ENCODE results near the gene COLEC11.

COLEC11 gene

DNA sequence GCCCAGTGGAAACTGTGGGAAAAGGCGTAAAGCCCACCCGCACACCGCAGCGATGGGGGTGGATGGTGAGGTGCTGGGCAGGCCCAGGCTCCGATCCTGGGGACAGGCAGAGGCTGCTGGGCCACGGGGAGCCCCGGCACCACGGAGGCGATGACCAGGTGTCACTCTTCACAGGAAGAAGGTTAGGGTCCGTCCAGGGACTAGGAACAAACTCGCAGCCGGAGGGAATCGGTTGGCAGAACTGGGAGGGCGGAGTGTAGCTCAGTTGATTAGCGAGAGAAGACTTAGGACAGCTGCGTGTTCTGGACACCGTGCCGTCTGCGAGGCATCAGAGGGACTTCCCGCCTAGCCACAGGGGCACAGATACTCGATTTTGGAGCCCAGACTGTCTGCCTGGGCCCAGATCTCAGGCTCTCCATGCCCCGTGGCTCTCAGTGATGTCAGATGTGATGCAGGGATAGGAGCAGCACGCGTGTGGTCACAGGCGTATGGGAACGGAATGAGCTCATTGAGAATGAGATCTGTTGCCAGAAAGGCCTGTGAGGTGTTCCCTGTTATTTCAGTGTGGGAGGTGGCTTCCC lies 47.0 kb downstream of the COLEC11 start:
- H3K4me1 Mint-ChIP-seq (ENCODE audit: low read depth): no peaks in the 10 kb centered on the region
- H3K27me3 Mint-ChIP-seq (ENCODE audit: low read depth): no peaks in the 10 kb centered on the region
- no peak overlapping the region for H3K27ac Mint-ChIP-seq
- no peaks in the 10 kb centered on the region for H3K36me3 Mint-ChIP-seq (ENCODE audit: low read depth)
- no peak overlapping the region for H3K4me3 Mint-ChIP-seq
- no peaks in the 10 kb centered on the region for H3K9me3 Mint-ChIP-seq

DNA sequence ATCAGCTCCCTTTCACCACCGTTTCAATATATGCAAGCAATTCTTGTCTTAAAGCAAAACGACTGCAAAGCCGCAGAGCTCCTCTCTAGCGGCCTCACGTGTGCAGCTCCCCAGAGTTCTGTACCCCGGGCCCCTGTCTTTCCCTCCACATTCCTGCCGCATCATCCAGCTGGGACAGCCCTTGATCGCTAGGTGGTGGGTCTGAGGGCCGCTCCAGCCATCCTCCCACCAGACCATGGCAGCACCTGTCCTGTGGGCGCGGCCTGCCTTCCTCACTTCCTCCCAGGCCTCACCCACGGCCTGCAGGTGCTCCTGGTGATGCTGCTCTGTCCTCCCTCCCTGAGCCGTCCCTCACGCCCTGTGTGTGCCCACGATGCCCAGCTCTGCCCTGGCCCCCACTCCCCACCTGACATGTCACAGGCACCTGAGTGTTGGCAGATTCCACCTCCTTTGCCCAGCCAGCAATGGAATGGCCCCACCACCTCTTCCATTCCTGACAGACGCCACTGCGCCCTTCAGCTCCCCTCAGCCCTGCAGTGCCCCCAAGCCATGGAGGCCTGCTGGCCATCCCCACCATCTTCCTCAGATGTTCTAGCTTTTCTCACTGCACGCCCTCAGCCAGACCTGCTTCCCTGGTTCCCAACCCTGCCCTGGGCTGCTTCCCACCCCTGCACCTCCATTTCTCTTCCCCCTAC lies 47.8 kb downstream of the COLEC11 start:
- H3K27me3 Mint-ChIP-seq (ENCODE audit: low read depth): no peaks in the 10 kb centered on the region
- no peaks in the 10 kb centered on the region for H3K4me1 Mint-ChIP-seq (ENCODE audit: low read depth)
- H3K9me3 Mint-ChIP-seq: no peaks in the 10 kb centered on the region
- no peak overlapping the region for H3K27ac Mint-ChIP-seq
- no peak overlapping the region for H3K4me3 Mint-ChIP-seq
- no peaks in the 10 kb centered on the region for H3K36me3 Mint-ChIP-seq (ENCODE audit: low read depth)

DNA sequence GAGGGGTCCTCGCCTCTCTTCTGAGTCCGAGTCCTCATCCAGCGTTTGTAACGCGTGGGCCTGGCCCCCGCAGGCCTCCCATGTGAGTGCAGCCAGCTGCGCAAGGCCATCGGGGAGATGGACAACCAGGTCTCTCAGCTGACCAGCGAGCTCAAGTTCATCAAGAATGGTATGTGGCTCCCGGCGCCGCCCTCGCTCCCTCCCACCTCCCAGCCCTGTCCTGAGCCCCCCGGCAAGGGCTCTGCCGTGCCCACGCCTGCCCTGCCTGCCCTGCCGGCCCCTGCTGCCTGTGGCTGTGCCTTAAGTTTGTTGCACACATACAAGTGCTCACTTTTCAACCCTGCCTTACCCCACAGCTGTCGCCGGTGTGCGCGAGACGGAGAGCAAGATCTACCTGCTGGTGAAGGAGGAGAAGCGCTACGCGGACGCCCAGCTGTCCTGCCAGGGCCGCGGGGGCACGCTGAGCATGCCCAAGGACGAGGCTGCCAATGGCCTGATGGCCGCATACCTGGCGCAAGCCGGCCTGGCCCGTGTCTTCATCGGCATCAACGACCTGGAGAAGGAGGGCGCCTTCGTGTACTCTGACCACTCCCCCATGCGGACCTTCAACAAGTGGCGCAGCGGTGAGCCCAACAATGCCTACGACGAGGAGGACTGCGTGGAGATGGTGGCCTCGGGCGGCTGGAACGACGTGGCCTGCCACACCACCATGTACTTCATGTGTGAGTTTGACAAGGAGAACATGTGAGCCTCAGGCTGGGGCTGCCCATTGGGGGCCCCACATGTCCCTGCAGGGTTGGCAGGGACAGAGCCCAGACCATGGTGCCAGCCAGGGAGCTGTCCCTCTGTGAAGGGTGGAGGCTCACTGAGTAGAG lies 48.7 kb downstream of the COLEC11 start:
- no peaks in the 10 kb centered on the region for H3K27me3 Mint-ChIP-seq (ENCODE audit: low read depth)
- no peak overlapping the region for H3K4me3 Mint-ChIP-seq
- no peak overlapping the region for H3K27ac Mint-ChIP-seq
- no peaks in the 10 kb centered on the region for H3K9me3 Mint-ChIP-seq
- H3K4me1 Mint-ChIP-seq (ENCODE audit: low read depth): no peaks in the 10 kb centered on the region
- no peaks in the 10 kb centered on the region for H3K36me3 Mint-ChIP-seq (ENCODE audit: low read depth)

DNA sequence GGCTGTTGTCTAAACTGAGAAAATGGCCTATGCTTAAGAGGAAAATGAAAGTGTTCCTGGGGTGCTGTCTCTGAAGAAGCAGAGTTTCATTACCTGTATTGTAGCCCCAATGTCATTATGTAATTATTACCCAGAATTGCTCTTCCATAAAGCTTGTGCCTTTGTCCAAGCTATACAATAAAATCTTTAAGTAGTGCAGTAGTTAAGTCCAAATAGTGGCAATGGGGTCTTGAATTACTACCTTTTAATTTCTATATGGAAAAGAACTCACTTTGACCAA lies 49.3 kb downstream of the COLEC11 start:
- Mint-ChIP-seq H3K4me1 (ENCODE audit: low read depth) (no peaks in the 10 kb centered on the region), H3K9me3 (no peaks in the 10 kb centered on the region), H3K36me3 (ENCODE audit: low read depth) (no peaks in the 10 kb centered on the region), H3K27me3 (ENCODE audit: low read depth) (no peaks in the 10 kb centered on the region), H3K27ac (no peak overlapping the region), H3K4me3 (no peak overlapping the region)

DNA sequence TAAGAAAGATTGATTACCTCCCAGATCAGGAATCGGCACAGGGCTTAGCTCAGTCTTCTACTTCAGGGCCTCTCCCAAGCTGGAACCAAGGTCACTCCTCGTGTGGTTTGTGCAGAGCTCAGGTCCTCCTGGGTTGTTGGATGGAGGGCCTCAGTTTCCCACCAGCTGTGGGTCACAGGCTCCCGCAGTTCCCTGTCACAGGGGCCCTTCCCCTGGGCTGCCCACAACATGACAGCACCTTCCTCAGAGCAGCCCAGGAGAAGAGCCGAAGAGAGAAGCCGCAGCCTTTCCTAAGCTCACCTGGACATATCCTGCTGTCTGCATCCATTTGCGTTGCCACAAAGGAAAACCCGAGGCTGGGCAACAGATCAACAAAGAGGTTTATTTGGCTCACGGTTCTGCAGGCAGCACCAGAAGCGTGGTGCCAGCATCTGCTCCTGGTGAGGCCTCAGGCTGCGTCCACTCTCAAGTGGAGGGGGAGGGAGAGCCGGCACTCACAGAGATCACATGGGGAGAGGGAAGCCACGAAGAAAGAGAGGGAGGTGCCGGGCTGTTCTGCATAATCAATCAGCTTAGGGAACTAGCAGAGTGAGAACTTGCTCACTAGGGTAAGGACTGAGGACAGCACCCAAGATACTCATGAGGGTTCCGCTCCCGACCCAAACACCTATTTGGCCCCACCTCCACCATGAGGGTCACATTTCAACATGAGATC lies 50.1 kb downstream of the COLEC11 start:
- H3K27ac Mint-ChIP-seq: no peak overlapping the region
- no peaks in the 10 kb centered on the region for H3K4me1 Mint-ChIP-seq (ENCODE audit: low read depth)
- no peaks in the 10 kb centered on the region for H3K36me3 Mint-ChIP-seq (ENCODE audit: low read depth)
- no peaks in the 10 kb centered on the region for H3K27me3 Mint-ChIP-seq (ENCODE audit: low read depth)
- H3K9me3 Mint-ChIP-seq: no peaks in the 10 kb centered on the region
- H3K4me3 Mint-ChIP-seq: no peak overlapping the region

DNA sequence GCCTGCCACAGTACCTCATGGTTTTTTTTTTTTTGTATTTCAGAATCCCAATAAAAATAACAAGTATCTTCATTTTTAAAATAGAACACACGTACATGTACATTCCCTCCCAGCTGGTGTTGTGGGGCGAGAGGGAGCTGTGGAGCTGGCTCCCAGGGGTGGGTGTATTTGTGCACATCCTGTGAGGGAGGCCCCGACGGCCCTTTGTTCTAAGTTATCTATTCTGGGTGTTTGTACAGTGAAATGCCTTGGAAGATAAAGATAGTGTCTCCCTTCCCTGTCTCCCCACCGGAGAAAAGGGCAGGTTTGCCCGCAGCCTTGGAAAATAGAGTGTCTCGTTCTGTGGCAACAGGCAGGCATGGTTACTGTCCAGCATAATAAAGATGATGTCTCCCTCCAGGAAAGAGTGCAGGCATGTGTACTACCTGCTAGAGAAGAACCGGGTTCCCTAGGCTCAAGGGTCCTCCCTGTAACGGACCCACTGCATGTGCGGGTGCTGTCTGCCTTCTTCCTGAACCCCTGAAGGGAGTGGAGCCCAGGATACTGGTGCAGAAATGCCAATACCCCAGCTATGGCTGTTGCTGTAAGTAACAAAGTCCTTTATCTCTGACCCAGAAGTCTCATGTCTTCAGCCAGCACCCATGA lies 51.0 kb downstream of the COLEC11 start:
- Mint-ChIP-seq H3K4me3 (no peak overlapping the region), H3K27me3 (ENCODE audit: low read depth) (peaks cover 1% of the 10 kb centered on the region), H3K9me3 (no peaks in the 10 kb centered on the region), H3K36me3 (ENCODE audit: low read depth) (no peaks in the 10 kb centered on the region), H3K4me1 (ENCODE audit: low read depth) (peaks cover 2% of the 10 kb centered on the region), H3K27ac (no peak overlapping the region)

DNA sequence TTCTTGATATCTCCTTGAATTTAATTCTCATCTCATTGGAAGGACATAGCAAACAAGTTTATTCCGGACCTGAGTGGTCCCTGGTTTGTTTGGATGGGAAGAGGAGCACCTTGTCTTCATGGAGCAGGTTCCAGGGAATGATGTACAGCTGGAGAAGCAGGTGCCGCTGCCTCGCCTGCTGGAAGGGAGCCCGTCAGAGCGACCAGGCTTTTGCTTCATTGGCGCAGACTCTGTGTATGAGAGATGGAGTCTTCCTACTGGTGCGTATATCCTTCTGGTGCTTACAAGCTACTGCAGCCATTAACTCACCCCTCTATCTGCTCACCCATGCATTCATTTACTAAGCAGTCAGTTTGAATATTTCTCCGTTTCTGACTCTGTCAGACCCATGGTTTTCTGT lies 51.5 kb downstream of the COLEC11 start:
- no peak overlapping the region for H3K4me3 Mint-ChIP-seq
- H3K4me1 Mint-ChIP-seq (ENCODE audit: low read depth): peaks cover 6% of the 10 kb centered on the region
- H3K36me3 Mint-ChIP-seq (ENCODE audit: low read depth): no peaks in the 10 kb centered on the region
- no peak overlapping the region for H3K27ac Mint-ChIP-seq
- H3K9me3 Mint-ChIP-seq: no peaks in the 10 kb centered on the region
- peaks cover 4% of the 10 kb centered on the region for H3K27me3 Mint-ChIP-seq (ENCODE audit: low read depth)

DNA sequence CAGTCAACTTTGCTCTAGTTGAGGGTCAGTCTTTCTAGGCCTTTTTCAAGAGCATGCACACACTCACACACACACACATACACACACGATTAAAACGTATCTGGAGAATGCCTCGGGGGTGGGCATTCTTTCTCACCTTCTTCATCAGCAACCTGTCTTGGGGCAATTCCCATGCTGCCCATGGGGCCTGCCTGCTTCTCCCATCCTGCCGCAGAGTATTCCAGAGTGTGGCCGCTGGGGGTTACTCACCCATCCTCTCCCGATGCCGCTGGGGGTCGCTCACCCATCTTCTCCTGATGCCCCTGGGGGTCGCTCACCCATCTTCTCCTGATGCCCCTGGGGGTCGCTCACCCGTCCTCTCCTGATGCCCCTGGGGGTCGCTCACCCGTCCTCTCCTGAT lies 52.3 kb downstream of the COLEC11 start:
- no peak overlapping the region for H3K27ac Mint-ChIP-seq
- H3K9me3 Mint-ChIP-seq: no peaks in the 10 kb centered on the region
- H3K4me3 Mint-ChIP-seq: no peak overlapping the region
- peaks cover 10% of the 10 kb centered on the region for H3K4me1 Mint-ChIP-seq (ENCODE audit: low read depth)
- peaks cover 4% of the 10 kb centered on the region for H3K27me3 Mint-ChIP-seq (ENCODE audit: low read depth)
- no peaks in the 10 kb centered on the region for H3K36me3 Mint-ChIP-seq (ENCODE audit: low read depth)

DNA sequence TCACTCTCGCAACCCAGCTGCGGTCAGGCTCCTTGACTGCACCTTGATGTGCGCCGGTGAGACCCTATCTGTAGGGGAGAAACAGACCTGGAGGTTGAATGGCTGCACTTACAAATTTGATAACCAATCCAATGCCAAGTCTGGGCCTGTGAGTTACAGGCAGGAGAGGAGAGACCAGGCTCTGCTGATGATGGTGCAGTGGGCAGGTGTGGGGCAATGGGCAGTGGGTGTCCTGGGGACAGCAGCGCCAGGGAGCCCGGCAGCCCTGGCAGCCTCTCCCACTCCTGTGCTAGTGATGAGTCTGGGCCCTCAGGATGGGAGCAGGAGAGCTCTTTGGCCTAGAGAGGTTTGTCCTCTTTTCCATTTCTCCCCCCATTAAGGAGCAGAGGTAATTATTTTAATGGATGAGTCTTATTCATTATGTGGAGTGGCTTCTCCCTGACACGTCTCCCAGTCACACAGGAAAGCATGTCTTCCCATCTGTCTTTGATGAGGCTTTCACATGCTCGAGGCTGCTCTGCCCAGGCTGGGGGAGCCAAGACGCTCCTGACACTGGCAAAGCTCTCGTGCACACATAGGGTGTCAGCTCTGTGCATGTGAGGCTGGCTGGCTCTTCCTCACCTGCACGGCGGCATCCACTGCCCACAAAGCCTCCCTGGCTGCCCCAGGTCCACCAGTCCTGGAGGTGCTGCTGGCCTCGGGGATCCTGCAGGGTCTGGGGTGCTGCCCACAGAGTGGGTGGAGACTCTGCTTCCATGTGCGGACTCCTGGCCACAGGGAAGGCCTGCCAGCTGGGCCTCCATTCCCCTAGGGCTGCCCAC lies 53.1 kb downstream of the COLEC11 start:
- H3K4me3 Mint-ChIP-seq: no peak overlapping the region
- H3K4me1 Mint-ChIP-seq (ENCODE audit: low read depth): peaks cover 10% of the 10 kb centered on the region
- H3K27ac Mint-ChIP-seq: no peak overlapping the region
- no peaks in the 10 kb centered on the region for H3K36me3 Mint-ChIP-seq (ENCODE audit: low read depth)
- no peaks in the 10 kb centered on the region for H3K9me3 Mint-ChIP-seq
- H3K27me3 Mint-ChIP-seq (ENCODE audit: low read depth): peaks cover 4% of the 10 kb centered on the region

DNA sequence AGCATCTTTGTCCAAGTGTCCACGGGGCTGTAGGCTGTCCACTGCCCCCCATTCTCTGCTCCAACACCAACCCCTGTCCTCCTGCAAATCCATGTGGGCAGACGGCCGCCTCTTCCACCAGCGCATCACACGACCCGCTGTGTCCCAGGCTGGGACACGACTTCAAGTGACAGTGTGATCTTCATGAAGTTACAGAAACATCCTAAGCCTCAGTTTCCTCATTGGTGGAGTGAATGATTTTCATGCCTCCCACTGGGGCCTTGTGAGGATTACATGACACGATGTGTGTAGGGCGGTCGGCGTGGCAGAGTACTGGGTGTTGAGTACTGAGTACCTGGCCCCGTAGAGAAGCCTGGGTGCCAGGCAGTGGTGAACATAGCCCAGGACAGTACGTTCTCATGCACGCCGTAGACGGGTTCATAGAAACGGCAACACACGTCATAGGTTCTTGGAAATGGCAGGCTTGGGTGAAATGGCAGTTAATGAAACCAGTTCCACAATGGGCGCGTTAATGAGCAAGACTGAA lies 53.8 kb downstream of the COLEC11 start:
- H3K27ac Mint-ChIP-seq: no peak overlapping the region
- no peak overlapping the region for H3K4me3 Mint-ChIP-seq
- peaks cover 4% of the 10 kb centered on the region for H3K27me3 Mint-ChIP-seq (ENCODE audit: low read depth)
- no peaks in the 10 kb centered on the region for H3K36me3 Mint-ChIP-seq (ENCODE audit: low read depth)
- no peaks in the 10 kb centered on the region for H3K9me3 Mint-ChIP-seq
- peaks cover 10% of the 10 kb centered on the region for H3K4me1 Mint-ChIP-seq (ENCODE audit: low read depth)

DNA sequence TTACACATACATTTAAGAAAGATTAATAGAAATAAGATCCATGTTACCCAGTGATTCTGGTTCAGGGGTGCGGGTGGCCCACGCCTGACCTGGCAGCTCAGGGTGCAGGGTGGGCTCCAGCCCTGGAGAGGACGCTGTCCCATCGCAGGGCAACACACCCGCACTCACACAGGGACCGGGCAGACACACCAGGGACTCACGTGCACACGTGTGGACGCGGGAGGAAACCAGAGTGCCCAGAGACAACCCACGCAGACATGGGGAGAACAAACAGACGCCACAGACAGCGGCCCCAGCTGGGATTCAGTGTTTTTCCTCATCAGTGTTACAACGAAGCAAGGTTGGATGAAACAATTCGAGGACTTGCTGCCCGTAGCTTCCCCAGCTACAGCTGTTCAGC lies 54.7 kb downstream of the COLEC11 start:
- Mint-ChIP-seq H3K4me1 (ENCODE audit: low read depth) (peaks cover 10% of the 10 kb centered on the region), H3K27me3 (ENCODE audit: low read depth) (peaks cover 4% of the 10 kb centered on the region), H3K36me3 (ENCODE audit: low read depth) (no peaks in the 10 kb centered on the region), H3K27ac (no peak overlapping the region), H3K9me3 (no peaks in the 10 kb centered on the region), H3K4me3 (no peak overlapping the region)

DNA sequence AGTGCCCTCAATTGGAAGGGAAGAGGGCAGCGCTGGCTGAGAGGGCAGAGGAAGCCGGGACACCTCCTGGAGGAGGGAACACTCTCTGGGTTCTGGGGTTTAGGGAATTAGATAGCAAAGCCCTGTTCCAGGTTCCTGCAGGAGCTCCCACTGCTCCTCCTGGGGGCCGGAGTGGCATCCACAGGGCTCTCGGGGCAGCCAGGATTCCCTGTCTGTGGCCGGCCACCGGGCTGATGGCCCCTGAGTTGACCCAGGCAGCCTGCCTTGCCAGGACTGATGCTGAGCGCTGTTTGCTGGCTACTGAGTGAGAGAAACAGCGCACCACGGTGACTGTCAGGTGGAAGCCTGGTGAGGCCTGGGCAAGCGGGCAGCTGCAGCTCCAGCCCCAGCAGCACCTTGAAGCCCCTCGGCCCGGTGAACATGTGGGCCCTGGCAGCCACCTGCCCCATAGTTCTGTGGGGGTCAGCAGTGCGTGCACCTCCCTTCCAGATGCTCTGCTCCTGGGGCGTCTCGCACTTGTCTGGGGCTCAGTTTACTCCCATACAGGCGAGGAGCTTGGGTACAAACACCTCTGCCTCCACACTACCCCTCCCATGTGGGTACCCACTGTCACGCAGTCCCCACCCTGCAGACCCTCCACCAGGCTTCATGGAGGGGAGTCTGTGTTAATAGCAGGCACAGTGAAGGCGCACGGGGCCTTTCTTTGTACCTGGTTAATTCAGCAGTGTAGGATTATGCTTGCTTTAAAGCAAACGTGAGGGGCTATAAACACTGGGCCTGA lies 55.4 kb downstream of the COLEC11 start:
- Mint-ChIP-seq H3K27me3 (ENCODE audit: low read depth) (peaks cover 4% of the 10 kb centered on the region), H3K4me1 (ENCODE audit: low read depth) (peaks cover 10% of the 10 kb centered on the region), H3K4me3 (no peak overlapping the region), H3K36me3 (ENCODE audit: low read depth) (no peaks in the 10 kb centered on the region), H3K9me3 (no peaks in the 10 kb centered on the region), H3K27ac (no peak overlapping the region)

Measured in T-helper 1 cell treated with Interleukin-12 subunit alpha and Interleukin-12 subunit beta and Interleukin-4 antibody, amounts not matched to agents 30 μg/mL and 1 μg/mL, for 36 hours (primary cell).